ENCODE measurements around the gene GABRD.

Gene GABRD

DNA sequence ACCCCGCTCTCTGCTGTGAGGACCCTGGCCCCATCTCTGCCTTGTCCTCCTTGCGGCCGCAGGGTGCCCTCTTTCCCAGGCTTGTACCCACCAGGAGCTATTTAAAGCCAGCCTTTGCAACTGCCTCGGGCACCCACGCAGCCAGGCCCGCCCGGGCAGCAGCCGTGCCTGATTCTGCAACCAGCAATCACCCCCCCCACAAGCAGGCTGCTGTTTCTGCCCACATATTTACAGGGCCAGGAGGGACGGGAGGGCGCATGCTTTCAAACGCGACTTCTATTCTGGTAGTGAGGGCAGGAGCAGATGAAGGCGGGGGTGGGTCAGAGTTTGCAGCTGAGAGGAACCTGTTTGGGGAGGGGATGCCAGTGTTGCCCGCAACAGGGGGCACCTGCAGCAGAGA lies 13.6 kb downstream of the GABRD start:
- ChIA-PET POLR2A (no interaction called here), CTCF (interaction anchor here (4.2 kb wide), 1 partner anchor 12 kb away, joined by 17 read pairs; no protein-coding TSS in a partner anchor)
- TF ChIP-seq, protein P1, sequence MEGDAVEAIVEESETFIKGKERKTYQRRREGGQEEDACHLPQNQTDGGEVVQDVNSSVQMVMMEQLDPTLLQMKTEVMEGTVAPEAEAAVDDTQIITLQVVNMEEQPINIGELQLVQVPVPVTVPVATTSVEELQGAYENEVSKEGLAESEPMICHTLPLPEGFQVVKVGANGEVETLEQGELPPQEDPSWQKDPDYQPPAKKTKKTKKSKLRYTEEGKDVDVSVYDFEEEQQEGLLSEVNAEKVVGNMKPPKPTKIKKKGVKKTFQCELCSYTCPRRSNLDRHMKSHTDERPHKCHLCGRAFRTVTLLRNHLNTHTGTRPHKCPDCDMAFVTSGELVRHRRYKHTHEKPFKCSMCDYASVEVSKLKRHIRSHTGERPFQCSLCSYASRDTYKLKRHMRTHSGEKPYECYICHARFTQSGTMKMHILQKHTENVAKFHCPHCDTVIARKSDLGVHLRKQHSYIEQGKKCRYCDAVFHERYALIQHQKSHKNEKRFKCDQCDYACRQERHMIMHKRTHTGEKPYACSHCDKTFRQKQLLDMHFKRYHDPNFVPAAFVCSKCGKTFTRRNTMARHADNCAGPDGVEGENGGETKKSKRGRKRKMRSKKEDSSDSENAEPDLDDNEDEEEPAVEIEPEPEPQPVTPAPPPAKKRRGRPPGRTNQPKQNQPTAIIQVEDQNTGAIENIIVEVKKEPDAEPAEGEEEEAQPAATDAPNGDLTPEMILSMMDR (IDR thresholded peaks at IDR 0.05; ENCODE audit: control extremely low read depth, extremely low read depth, low read depth, missing control alignments), result no peak
- DNase-seq (ENCODE audit: extremely low spot score), result no peak

DNA sequence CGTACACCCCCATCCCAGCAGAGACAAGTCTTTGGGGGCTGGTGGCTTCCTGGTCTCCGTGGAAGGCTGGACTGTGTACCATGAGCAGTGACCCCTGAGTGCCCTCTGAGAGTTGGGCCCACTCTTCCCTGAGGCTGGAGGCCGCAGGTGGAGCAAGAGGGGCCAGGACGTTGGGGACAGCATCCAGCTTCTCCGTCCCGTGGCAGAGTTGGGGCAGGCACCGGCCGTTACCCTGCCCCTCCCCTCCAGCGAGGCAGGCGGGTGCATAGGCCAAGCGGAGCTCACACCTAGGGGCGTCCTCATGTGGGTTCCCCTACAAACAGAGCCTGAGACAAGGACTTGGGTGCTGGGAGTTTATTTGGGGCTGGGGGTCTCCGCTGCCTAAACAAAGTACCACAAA lies 14.0 kb downstream of the GABRD start:
- TF ChIP-seq, protein P1 (IDR thresholded peaks at IDR 0.05; ENCODE audit: control extremely low read depth, extremely low read depth, low read depth, missing control alignments), result no peak
- CTCF ChIA-PET, result interaction anchor here (4.2 kb wide), 1 partner anchor 12 kb away, joined by 17 read pairs; no protein-coding TSS in a partner anchor
- POLR2A ChIA-PET, result no interaction called here
- no peak for DNase-seq (ENCODE audit: extremely low spot score)

- ChIA-PET CTCF (interaction anchor here (0.8 to 4.2 kb wide), 2 partner anchors 8 to 92 kb away, joined by 4 to 17 read pairs; no protein-coding TSS in a partner anchor), POLR2A (no interaction called here)
- TF ChIP-seq, protein P1 (IDR thresholded peaks at IDR 0.05; ENCODE audit: control extremely low read depth, extremely low read depth, low read depth, missing control alignments), result no peak
- DNase-seq (ENCODE audit: extremely low spot score), result no peak
Observed at GRCh38 chr1:2036287-2036686, 17.1 kb downstream of the GABRD start.

- DNase-seq (ENCODE audit: extremely low spot score), result no peak
- TF ChIP-seq, protein P1 (IDR thresholded peaks at IDR 0.05; ENCODE audit: control extremely low read depth, extremely low read depth, low read depth, missing control alignments), result no peak
- POLR2A ChIA-PET, result no interaction called here
- CTCF ChIA-PET, result no interaction called here
Observed at GRCh38 chr1:2037314-2037979, 18.3 kb downstream of the GABRD start.

- ChIA-PET POLR2A (no interaction called here), CTCF (no interaction called here)
- no peak for DNase-seq (ENCODE audit: extremely low spot score)
- TF ChIP-seq, protein P1 (IDR thresholded peaks at IDR 0.05; ENCODE audit: control extremely low read depth, extremely low read depth, low read depth, missing control alignments), result no peak
Observed at GRCh38 chr1:2038229-2038628, 19.1 kb downstream of the GABRD start.

DNA sequence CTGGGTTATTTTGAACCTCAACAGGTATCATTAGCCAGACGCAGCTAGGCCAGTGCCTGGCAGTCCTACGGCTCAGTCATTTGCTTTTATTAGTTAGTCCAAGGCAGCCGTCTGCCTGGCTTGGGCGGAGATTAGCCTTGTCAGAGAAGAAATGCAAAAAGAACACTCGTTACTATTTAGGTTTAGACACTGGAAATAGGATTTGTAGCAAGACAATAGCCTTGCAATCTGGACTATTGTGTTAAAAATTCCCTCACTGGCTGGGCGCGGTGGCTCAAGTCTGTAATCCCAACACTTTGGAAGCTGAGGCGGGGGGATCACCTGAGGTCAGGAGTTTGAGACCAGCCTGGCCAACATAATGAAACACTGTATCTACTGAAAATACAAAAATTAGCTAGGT lies 20.1 kb downstream of the GABRD start:
- POLR2A ChIA-PET, result no interaction called here
- TF ChIP-seq, protein P1 (IDR thresholded peaks at IDR 0.05; ENCODE audit: control extremely low read depth, extremely low read depth, low read depth, missing control alignments), result no peak
- no peak for DNase-seq (ENCODE audit: extremely low spot score)
- CTCF ChIA-PET, result no interaction called here

Data from GM10248 (cell line).